Rectal smooth muscle tissue (tissue), 1 donor: ENCODE data around the gene PTGDR.

Experiments used
- H3K27ac ChIP-seq: one replicate; pipeline ENCODE4 v1.7.0; 2013; ENCODE audit warnings: low read depth, low read length, inconsistent platforms
- H3K27me3 ChIP-seq: one replicate; pipeline ENCODE4 v1.7.0; 2013; ENCODE audit warnings: low read length; ENCODE audit not compliant: control insufficient read depth, insufficient read depth
- H3K36me3 ChIP-seq: one replicate; pipeline ENCODE4 v1.7.0; 2013; ENCODE audit warnings: low read length; ENCODE audit not compliant: control insufficient read depth, insufficient read depth
- H3K4me1 ChIP-seq: one replicate; pipeline ENCODE4 v1.7.0; 2013; ENCODE audit warnings: low read length; ENCODE audit not compliant: control insufficient read depth, insufficient read depth
- H3K4me3 ChIP-seq: one replicate; pipeline ENCODE4 v1.7.0; 2013; ENCODE audit warnings: low read length
- H3K9ac ChIP-seq: one replicate; pipeline ENCODE4 v1.7.0; 2013; ENCODE audit warnings: low read length

PTGDR gene

GRCh38 chr14:52299692-52300278 lies 32.3 kb downstream of the PTGDR start:
- no peaks in the 10 kb centered on the region for H3K36me3 ChIP-seq
- no peak overlapping the region for H3K27ac ChIP-seq
- no peak overlapping the region for H3K4me3 ChIP-seq
- H3K27me3 ChIP-seq = no peaks in the 10 kb centered on the region
- H3K9ac ChIP-seq = no peak overlapping the region
- no peaks in the 10 kb centered on the region for H3K4me1 ChIP-seq

- no peak overlapping the region for H3K27ac ChIP-seq
- H3K4me3 ChIP-seq = no peak overlapping the region
- no peak overlapping the region for H3K9ac ChIP-seq
- H3K27me3 ChIP-seq = no peaks in the 10 kb centered on the region
- H3K36me3 ChIP-seq = no peaks in the 10 kb centered on the region
- no peaks in the 10 kb centered on the region for H3K4me1 ChIP-seq
Measured at GRCh38 chr14:52303236-52303635, 35.7 kb downstream of the PTGDR start.

GRCh38 chr14:52304248-52304904 lies 36.9 kb downstream of the PTGDR start:
- Histone ChIP-seq H3K27me3 (no peaks in the 10 kb centered on the region), H3K36me3 (no peaks in the 10 kb centered on the region), H3K4me1 (no peaks in the 10 kb centered on the region), H3K4me3 (no peak overlapping the region), H3K27ac (no peak overlapping the region), H3K9ac (no peak overlapping the region)

GRCh38 chr14:52305014-52305413 lies 37.5 kb downstream of the PTGDR start:
- no peaks in the 10 kb centered on the region for H3K36me3 ChIP-seq

GRCh38 chr14:52307376-52307775 lies 39.9 kb downstream of the PTGDR start:
- Histone ChIP-seq H3K27ac (no peak overlapping the region), H3K4me1 (no peaks in the 10 kb centered on the region), H3K9ac (no peak overlapping the region), H3K27me3 (no peaks in the 10 kb centered on the region), H3K4me3 (no peak overlapping the region), H3K36me3 (no peaks in the 10 kb centered on the region)

More at GRCh38 chr14:52305014-52305413, 37.5 kb downstream of the PTGDR start:
- Histone ChIP-seq H3K4me3 (no peak overlapping the region), H3K4me1 (no peaks in the 10 kb centered on the region), H3K9ac (no peak overlapping the region), H3K27me3 (no peaks in the 10 kb centered on the region), H3K27ac (no peak overlapping the region)

- Histone ChIP-seq H3K9ac (no peak overlapping the region), H3K27me3 (no peaks in the 10 kb centered on the region), H3K36me3 (no peaks in the 10 kb centered on the region), H3K4me1 (no peaks in the 10 kb centered on the region), H3K4me3 (no peak overlapping the region), H3K27ac (no peak overlapping the region)
Measured at GRCh38 chr14:52307905-52308304, 40.4 kb downstream of the PTGDR start.

GRCh38 chr14:52310541-52310940 lies 43.0 kb downstream of the PTGDR start:
- Histone ChIP-seq H3K9ac (no peak overlapping the region), H3K4me1 (no peaks in the 10 kb centered on the region), H3K27me3 (peaks cover 3% of the 10 kb centered on the region), H3K4me3 (no peak overlapping the region), H3K36me3 (no peaks in the 10 kb centered on the region), H3K27ac (no peak overlapping the region)

GRCh38 chr14:52312931-52313355 lies 45.4 kb downstream of the PTGDR start:
- Histone ChIP-seq H3K4me1 (no peaks in the 10 kb centered on the region), H3K27ac (no peak overlapping the region), H3K9ac (no peak overlapping the region), H3K4me3 (peak overlapping the region; percentile 67), H3K36me3 (no peaks in the 10 kb centered on the region), H3K27me3 (peaks cover 3% of the 10 kb centered on the region)

- H3K36me3 ChIP-seq = no peaks in the 10 kb centered on the region
- peak overlapping the region; percentile 67 for H3K4me3 ChIP-seq
- no peak overlapping the region for H3K27ac ChIP-seq
- no peaks in the 10 kb centered on the region for H3K4me1 ChIP-seq
- no peak overlapping the region for H3K9ac ChIP-seq
- peaks cover 3% of the 10 kb centered on the region for H3K27me3 ChIP-seq
Measured at GRCh38 chr14:52313462-52313861, 46.0 kb downstream of the PTGDR start.

GRCh38 chr14:52313903-52314594 lies 46.6 kb downstream of the PTGDR start, which contains the start of gene PTGER2:
Gene PTGER2, plus strand, starts transcription at chr14:52314312. Its CDS starts 237 bp downstream, at chr14:52314549.
- Histone ChIP-seq H3K4me3 (peak within 1 kb of the TSS; percentile 67), H3K36me3 (no peaks in the 10 kb centered on the region), H3K27me3 (peaks cover 3% of the 10 kb centered on the region), H3K9ac (peak within 1 kb of the TSS; percentile 24), H3K27ac (no peak within 1 kb of the TSS), H3K4me1 (no peaks in the 10 kb centered on the region)

- Histone ChIP-seq H3K4me1 (no peaks in the 10 kb centered on the region), H3K9ac (peak overlapping the region; percentile 0), H3K27ac (no peak overlapping the region), H3K27me3 (peaks cover 3% of the 10 kb centered on the region), H3K36me3 (no peaks in the 10 kb centered on the region), H3K4me3 (peak overlapping the region; percentile 67)
Measured at GRCh38 chr14:52314595-52315354, 47.3 kb downstream of the PTGDR start.

GRCh38 chr14:52315355-52315718 lies 47.8 kb downstream of the PTGDR start:
- H3K27me3 ChIP-seq = peaks cover 3% of the 10 kb centered on the region
- no peaks in the 10 kb centered on the region for H3K36me3 ChIP-seq
- peak overlapping the region; percentile 0 for H3K9ac ChIP-seq
- H3K27ac ChIP-seq = no peak overlapping the region
- no peaks in the 10 kb centered on the region for H3K4me1 ChIP-seq
- peak overlapping the region; percentile 67 for H3K4me3 ChIP-seq
